Liver (tissue), 9 donors: ENCODE results near the gene ELP4. TPM values are rescaled to one million over a fixed set of nuclear protein-coding genes. Genes with fewer than 3 reads are reported as not detected.

Source experiments
- DNase-seq: peaks from one replicate; pipeline ENCODE4 v3.0.0-alpha.2; 2017; ENCODE audit warnings: low spot score
- H3K27ac ChIP-seq, 2 donors: one replicate each; pipeline ENCODE4 v1.7.0; 2013; ENCODE audit warnings: inconsistent platforms in 2 of 2, low read length in 2 of 2, control low read depth in 1 of 2, low read depth in 1 of 2, mild to moderate bottlenecking in 1 of 2
- H3K27me3 ChIP-seq, 4 donors: one replicate each; pipeline versions ENCODE4 v1.6.1 to v1.7.0; 2013; ENCODE audit warnings: low read length in 3 of 4, inconsistent platforms in 1 of 4, mild to moderate bottlenecking in 1 of 4, moderate library complexity in 1 of 4; ENCODE audit not compliant: control insufficient read depth in 4 of 4, insufficient read depth in 4 of 4
- H3K36me3 ChIP-seq, 4 donors: one replicate each; pipeline versions ENCODE4 v1.6.1 to v1.7.0; 2013; ENCODE audit warnings: low read length in 3 of 4, mild to moderate bottlenecking in 3 of 4, low read depth in 1 of 4, moderate library complexity in 1 of 4; ENCODE audit not compliant: control insufficient read depth in 4 of 4, insufficient read depth in 3 of 4
- H3K4me1 ChIP-seq, 4 donors: one replicate each; pipeline versions ENCODE4 v1.6.1 to v1.7.0; 2013; ENCODE audit warnings: low read length in 3 of 4, mild to moderate bottlenecking in 3 of 4, moderate library complexity in 1 of 4; ENCODE audit not compliant: control insufficient read depth in 4 of 4, insufficient read depth in 4 of 4
- H3K4me3 ChIP-seq, 3 donors: one replicate each; pipeline versions ENCODE4 v1.6.1 to v1.7.0; 2013; ENCODE audit warnings: low read length in 3 of 3, control low read depth in 1 of 3, low read depth in 1 of 3, mild to moderate bottlenecking in 1 of 3
- H3K9ac ChIP-seq, 2 donors: one replicate each; pipeline ENCODE4 v1.7.0; 2013; ENCODE audit warnings: low read length in 2 of 2, mild to moderate bottlenecking in 2 of 2, moderate library complexity in 2 of 2, control low read depth in 1 of 2, low read depth in 1 of 2
- H3K9me3 ChIP-seq, 4 donors: one replicate each; pipeline versions ENCODE4 v1.6.1 to v1.7.0; 2013; ENCODE audit warnings: low read length in 3 of 4; ENCODE audit not compliant: control insufficient read depth in 4 of 4
- ATF3 ChIP-seq: IDR thresholded peaks from 2 replicates; pipeline ENCODE4 v1.6.1; 2016; ENCODE audit warnings: antibody characterized with exemption
- CTCF ChIP-seq: fragments of 150-350 bp; IDR thresholded peaks from 2 replicates; pipeline ENCODE4 v1.5.1; 2017; ENCODE audit warnings: improper control_type of control experiment, low read depth, low read length; ENCODE audit not compliant: missing input control
- EGR1 ChIP-seq, 2 donors: IDR thresholded peaks; 2 replicates each; pipeline ENCODE4 v1.6.1; 2016 to 2018; ENCODE audit warnings: antibody characterized with exemption in 2 of 2, low read depth in 2 of 2
- FOXA1 ChIP-seq: IDR thresholded peaks from 2 replicates; pipeline ENCODE4 v1.6.1; 2016; ENCODE audit warnings: antibody characterized with exemption
- GABPA ChIP-seq, 2 donors: IDR thresholded peaks in 1 of 2; conservative IDR thresholded peaks in 1 of 2; 2 replicates each; pipeline ENCODE4 v1.6.1; 2016; ENCODE audit warnings: antibody characterized with exemption in 2 of 2, mild to moderate bottlenecking in 1 of 2, moderate library complexity in 1 of 2
- HNF4A ChIP-seq, 2 donors: conservative IDR thresholded peaks; 2 replicates each; pipeline ENCODE4 v1.6.1; 2016; ENCODE audit warnings: antibody characterized with exemption in 2 of 2, mild to moderate bottlenecking in 2 of 2
- HNF4G ChIP-seq: IDR thresholded peaks from 2 replicates; pipeline ENCODE4 v1.6.1; 2016; ENCODE audit warnings: antibody characterized with exemption
- JUND ChIP-seq, 2 donors: IDR thresholded peaks; 2 replicates each; pipeline ENCODE4 v1.6.1; 2016; ENCODE audit warnings: antibody characterized with exemption in 2 of 2
- NR2F2 ChIP-seq: IDR thresholded peaks from 2 replicates; pipeline ENCODE4 v1.6.1; 2016; ENCODE audit warnings: antibody characterized with exemption
- RAD21 ChIP-seq, 2 donors: IDR thresholded peaks; 2 replicates each; pipeline ENCODE4 v1.6.1; 2016; ENCODE audit warnings: antibody characterized with exemption in 2 of 2, mild to moderate bottlenecking in 2 of 2
- REST ChIP-seq: IDR thresholded peaks from 2 replicates; pipeline ENCODE4 v1.6.1; 2016; ENCODE audit warnings: antibody characterized with exemption, mild to moderate bottlenecking
- SP1 ChIP-seq: IDR thresholded peaks from 2 replicates; pipeline ENCODE4 v1.6.1; 2018; ENCODE audit warnings: antibody characterized with exemption, mild to moderate bottlenecking
- TAF1 ChIP-seq: conservative IDR thresholded peaks from 2 replicates; pipeline ENCODE4 v1.6.1; 2016; ENCODE audit warnings: antibody characterized with exemption, mild to moderate bottlenecking
- WGBS: extraction: QIAGEN DNeasy Blood & Tissue Kit; methylation state at CpG from one replicate; pipeline ENCODE4 v1.1.7; 2013; 5-methylcytosine and 5-hydroxymethylcytosine counted together
- polyA plus RNA-seq, 2 donors: library from polyadenylated mRNA; stranded (reverse) in 1 of 2; unstranded in 1 of 2; fragments of 200-250 nt in 1 of 2; fragments of >200 nt in 1 of 2; fragmentation: Nextera tagmentation in 1 of 2; extraction: Ambion mirVana in 1 of 2; gene quantifications; one replicate each; pipeline versions ENCODE4 v1.2.1 to v1.2.3, GENCODE V29; 2013 to 2015
- total RNA-seq, 2 donors: library from RNA; depleted of rRNA; stranded (reverse); fragments of >200 nt; gene quantifications; one replicate each; pipeline ENCODE4 v1.2.3, GENCODE V29; 2014
- TF ChIP-seq, protein P1 (sequence below): IDR thresholded peaks from 2 replicates; pipeline ENCODE4 v1.6.1; 2016; ENCODE audit warnings: antibody characterized with exemption
- TF ChIP-seq, protein P2 (sequence below): IDR thresholded peaks from 2 replicates; pipeline ENCODE4 v1.6.1; 2016; ENCODE audit warnings: antibody characterized with exemption
- donor health status: healthy.
- donor health status: healthy.
- donor health status: healthy.
- donor health status: healthy.
- donor health status: healthy.

ELP4 gene
- total and polyA plus RNA-seq, 4 donors: 6.0 to 18.8 (median 12.5) TPM

DNA sequence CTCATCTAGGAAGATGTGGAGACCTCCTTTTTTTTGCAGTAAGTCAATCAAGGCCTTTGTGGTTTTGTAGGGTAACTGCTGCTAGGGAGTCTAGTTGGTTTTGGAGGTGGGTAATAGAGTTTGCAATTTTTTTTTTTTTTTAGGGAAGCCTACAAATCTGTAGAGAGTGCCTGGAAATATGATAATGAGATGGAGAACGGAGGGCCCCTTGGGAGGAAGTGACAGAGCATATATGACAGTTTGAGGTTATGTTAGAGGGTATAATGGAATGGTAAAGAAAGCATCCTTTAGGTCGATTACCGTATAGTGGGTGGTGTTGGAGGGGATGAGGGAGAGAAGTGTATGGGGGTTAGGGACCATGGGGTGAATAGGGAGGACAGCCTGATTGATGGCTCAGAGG is 98.3 kb downstream of the ELP4 start:
- DNase-seq: no peak
- H3K4me3 ChIP-seq: no peak overlapping the region
- no peaks in the 10 kb centered on the region for H3K9me3 ChIP-seq
- no peak overlapping the region for H3K27ac ChIP-seq
- no peak overlapping the region for H3K9ac ChIP-seq
- H3K27me3 ChIP-seq: no peaks in the 10 kb centered on the region
- WGBS: 95% methylated on average over 3 of the region's 3 CpGs
- no peaks in the 10 kb centered on the region for H3K4me1 ChIP-seq
- TF ChIP-seq GABPA (IDR thresholded peaks at IDR 0.05 in 1 of 2, conservative IDR thresholded peaks at IDR 0.05 in 1 of 2): no peak
- TF ChIP-seq, protein P1, sequence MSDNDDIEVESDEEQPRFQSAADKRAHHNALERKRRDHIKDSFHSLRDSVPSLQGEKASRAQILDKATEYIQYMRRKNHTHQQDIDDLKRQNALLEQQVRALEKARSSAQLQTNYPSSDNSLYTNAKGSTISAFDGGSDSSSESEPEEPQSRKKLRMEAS: no peak
- no peak for TF ChIP-seq REST
- no peak for TF ChIP-seq EGR1 (IDR thresholded peaks at IDR 0.05; ENCODE audit: low read depth in 2 of 2)
- TF ChIP-seq SP1: no peak
- TF ChIP-seq FOXA1: no peak
- no peak for TF ChIP-seq HNF4G
- no peak for TF ChIP-seq JUND (IDR thresholded peaks at IDR 0.05)
- TF ChIP-seq RAD21 (IDR thresholded peaks at IDR 0.05): no peak
- H3K36me3 ChIP-seq: no peaks in the 10 kb centered on the region

- Histone ChIP-seq H3K4me1 (no peaks in the 10 kb centered on the region), H3K9me3 (no peaks in the 10 kb centered on the region), H3K27ac (no peak overlapping the region), H3K36me3 (no peaks in the 10 kb centered on the region), H3K27me3 (no peaks in the 10 kb centered on the region), H3K9ac (no peak overlapping the region), H3K4me3 (no peak overlapping the region)
- DNase-seq: no peak
- 98% methylated on average over 8 of the region's 8 CpGs for WGBS
- no peak for TF ChIP-seq JUND (IDR thresholded peaks at IDR 0.05)
Measured at GRCh38 chr11:31608995-31609394, 99.4 kb downstream of the ELP4 start.

DNA sequence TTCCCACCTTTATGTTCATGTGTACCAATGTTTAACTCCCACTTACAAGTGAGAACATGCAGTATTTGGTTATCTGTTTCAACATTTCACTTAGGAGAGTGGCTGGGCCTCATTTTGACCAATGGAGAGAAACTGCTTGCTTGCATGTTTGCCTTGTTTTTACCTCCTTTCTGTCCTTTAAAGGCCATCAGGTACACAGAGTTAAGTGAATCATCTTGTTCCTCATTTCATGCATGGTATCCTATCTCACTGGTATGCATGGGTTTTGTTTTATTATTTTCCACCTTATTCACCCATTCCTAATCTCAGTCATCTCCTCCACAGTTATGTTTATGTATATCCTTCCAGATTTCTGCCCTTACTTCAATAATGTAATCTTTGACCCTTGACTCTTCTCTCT is 101.0 kb downstream of the ELP4 start:
- no peaks in the 10 kb centered on the region for H3K9me3 ChIP-seq
- no peaks in the 10 kb centered on the region for H3K27me3 ChIP-seq
- DNase-seq: no peak
- no peak overlapping the region for H3K27ac ChIP-seq
- no peak for TF ChIP-seq TAF1
- no peak for TF ChIP-seq EGR1 (IDR thresholded peaks at IDR 0.05; ENCODE audit: low read depth in 2 of 2)
- TF ChIP-seq NR2F2: no peak
- TF ChIP-seq ATF3: no peak
- no peak for TF ChIP-seq REST
- TF ChIP-seq, protein P2, sequence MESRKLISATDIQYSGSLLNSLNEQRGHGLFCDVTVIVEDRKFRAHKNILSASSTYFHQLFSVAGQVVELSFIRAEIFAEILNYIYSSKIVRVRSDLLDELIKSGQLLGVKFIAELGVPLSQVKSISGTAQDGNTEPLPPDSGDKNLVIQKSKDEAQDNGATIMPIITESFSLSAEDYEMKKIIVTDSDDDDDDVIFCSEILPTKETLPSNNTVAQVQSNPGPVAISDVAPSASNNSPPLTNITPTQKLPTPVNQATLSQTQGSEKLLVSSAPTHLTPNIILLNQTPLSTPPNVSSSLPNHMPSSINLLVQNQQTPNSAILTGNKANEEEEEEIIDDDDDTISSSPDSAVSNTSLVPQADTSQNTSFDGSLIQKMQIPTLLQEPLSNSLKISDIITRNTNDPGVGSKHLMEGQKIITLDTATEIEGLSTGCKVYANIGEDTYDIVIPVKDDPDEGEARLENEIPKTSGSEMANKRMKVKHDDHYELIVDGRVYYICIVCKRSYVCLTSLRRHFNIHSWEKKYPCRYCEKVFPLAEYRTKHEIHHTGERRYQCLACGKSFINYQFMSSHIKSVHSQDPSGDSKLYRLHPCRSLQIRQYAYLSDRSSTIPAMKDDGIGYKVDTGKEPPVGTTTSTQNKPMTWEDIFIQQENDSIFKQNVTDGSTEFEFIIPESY: no peak
- TF ChIP-seq CTCF: no peak
- TF ChIP-seq HNF4G: no peak
- TF ChIP-seq RAD21 (IDR thresholded peaks at IDR 0.05): no peak
- no peak for TF ChIP-seq HNF4A (conservative IDR thresholded peaks at IDR 0.05)
- no peak for TF ChIP-seq SP1
- no peak overlapping the region for H3K4me3 ChIP-seq
- no peak overlapping the region for H3K9ac ChIP-seq
- no peaks in the 10 kb centered on the region for H3K36me3 ChIP-seq
- H3K4me1 ChIP-seq: no peaks in the 10 kb centered on the region
